BJ (cell line): Measurements from ENCODE around the gene ZNF892. TPM values are rescaled to one million over a fixed set of nuclear protein-coding genes. Genes with fewer than 3 reads are reported as not detected.

Source experiments
- CTCF ChIA-PET: fragments of 350-600 bp; formaldehyde crosslinking; extraction: SDS; loops from one replicate; lab custom pipeline; 2021; ENCODE audit warnings: antibody characterized with exemption, inconsistent platforms; lab: Yijun Ruan, JAX
- POLR2A ChIA-PET: fragments of 300-600 bp; sonication (Branson Sonifier 250); formaldehyde crosslinking; extraction: SDS; loops from one replicate; lab custom pipeline; 2021; ENCODE audit warnings: antibody characterized with exemption; lab: Charles Lee
- DNase-seq: peaks from one replicate; pipeline ENCODE4 v3.0.0-alpha.2; 2011; ENCODE audit warnings: low read depth
- H3K27me3 ChIP-seq: 2 replicates; pipeline ENCODE4 v1.6.0; 2011; ENCODE audit warnings: low read length; ENCODE audit not compliant: control insufficient read depth, insufficient read depth
- H3K36me3 ChIP-seq: 2 replicates; pipeline ENCODE4 v1.5.1; 2011; ENCODE audit warnings: low read length; ENCODE audit not compliant: control insufficient read depth, insufficient read depth
- H3K4me3 ChIP-seq: 2 replicates; pipeline ENCODE4 v1.5.1; 2011; ENCODE audit warnings: low read depth, mild to moderate bottlenecking, control low read depth, low read length
- polyA plus RNA-seq: library from polyadenylated mRNA; depleted of rRNA; stranded (reverse); fragments of >200 nt; gene quantifications from 2 replicates; pipeline ENCODE4 v1.2.3, GENCODE V29; 2011
- TF ChIP-seq, protein P1 (sequence below): IDR thresholded peaks from 2 replicates; pipeline ENCODE4 v1.5.1; 2011; ENCODE audit warnings: low read depth, mild to moderate bottlenecking, control low read depth, inconsistent platforms, low read length, moderate library complexity; ENCODE audit not compliant: insufficient read depth

Gene ZNF892
- polyA plus RNA-seq, 1 experiment = 0.71 TPM

DNA sequence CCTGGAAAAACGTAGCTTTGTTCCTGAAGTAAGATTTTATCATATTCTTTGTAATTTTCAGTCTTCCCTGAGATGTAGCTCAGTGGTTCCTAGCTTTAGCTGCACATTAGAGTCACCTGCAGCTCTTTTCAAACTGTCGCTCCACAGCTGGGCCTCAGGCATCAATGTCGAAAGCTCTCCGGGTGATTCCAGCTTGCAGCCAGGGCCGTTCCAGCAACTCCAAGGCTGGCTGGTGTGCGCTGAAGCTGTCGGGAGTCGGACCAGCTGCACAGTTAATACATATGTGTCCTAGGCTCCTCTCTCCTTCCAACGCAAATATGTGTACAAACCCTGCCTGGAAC is 42.3 kb upstream of the ZNF892 start:
- ChIA-PET CTCF (no interaction called here), POLR2A (no interaction called here)
- H3K36me3 ChIP-seq = no peaks in the 10 kb centered on the region; the same call in 1 of the 2 replicates
- no peak for DNase-seq
- TF ChIP-seq, protein P1, sequence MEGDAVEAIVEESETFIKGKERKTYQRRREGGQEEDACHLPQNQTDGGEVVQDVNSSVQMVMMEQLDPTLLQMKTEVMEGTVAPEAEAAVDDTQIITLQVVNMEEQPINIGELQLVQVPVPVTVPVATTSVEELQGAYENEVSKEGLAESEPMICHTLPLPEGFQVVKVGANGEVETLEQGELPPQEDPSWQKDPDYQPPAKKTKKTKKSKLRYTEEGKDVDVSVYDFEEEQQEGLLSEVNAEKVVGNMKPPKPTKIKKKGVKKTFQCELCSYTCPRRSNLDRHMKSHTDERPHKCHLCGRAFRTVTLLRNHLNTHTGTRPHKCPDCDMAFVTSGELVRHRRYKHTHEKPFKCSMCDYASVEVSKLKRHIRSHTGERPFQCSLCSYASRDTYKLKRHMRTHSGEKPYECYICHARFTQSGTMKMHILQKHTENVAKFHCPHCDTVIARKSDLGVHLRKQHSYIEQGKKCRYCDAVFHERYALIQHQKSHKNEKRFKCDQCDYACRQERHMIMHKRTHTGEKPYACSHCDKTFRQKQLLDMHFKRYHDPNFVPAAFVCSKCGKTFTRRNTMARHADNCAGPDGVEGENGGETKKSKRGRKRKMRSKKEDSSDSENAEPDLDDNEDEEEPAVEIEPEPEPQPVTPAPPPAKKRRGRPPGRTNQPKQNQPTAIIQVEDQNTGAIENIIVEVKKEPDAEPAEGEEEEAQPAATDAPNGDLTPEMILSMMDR = no peak
- peak overlapping the region; percentile 74 for H3K4me3 ChIP-seq
- no peaks in the 10 kb centered on the region for H3K27me3 ChIP-seq

DNA sequence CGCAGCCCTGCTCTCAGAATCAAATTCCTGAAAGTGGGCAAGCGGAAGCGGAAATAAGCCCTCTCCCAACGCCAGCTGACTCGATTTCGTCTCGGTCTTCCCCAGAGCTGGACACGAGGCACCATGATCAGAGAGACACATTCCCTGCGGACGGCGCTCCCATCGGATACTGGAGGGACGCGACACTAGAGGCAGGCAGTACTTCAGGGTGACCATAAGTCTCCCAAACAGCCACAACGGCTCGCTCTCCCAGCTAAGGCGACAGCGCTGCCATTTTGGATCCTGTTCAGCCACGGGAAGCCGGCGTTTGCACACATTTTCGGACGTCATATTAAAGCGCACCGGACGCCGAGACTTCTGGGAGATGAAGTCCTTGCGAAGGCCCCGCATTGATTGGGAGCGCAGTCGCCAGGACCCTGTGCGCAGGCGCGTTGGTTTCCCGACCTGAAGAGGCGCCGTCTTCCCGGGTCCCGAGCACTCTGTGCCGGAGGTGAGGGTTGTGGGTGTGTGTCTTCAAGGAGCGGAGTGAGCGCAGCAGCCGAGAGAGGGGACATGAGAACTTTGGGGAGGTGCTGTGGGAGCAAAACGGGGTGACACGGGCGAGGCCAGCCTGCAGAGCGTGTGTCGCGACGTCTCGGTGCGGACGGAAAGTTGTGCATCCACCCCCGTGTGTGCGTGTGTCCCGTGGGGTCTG is 41.8 kb upstream of the ZNF892 start, which contains the start of gene ZNF2:
TSS of gene ZNF2 (plus strand) at position 439 of the 694 bp plus-strand sequence. CDS start 10,418 bp downstream, outside the sequence.
- Histone ChIP-seq H3K4me3 (peak within 1 kb of the TSS; percentile 74), H3K36me3 (no peaks in the 10 kb centered on the region; the same call in 1 of the 2 replicates), H3K27me3 (no peaks in the 10 kb centered on the region)
- CTCF ChIA-PET = no interaction called here
- POLR2A ChIA-PET = no interaction called here
- DNase-seq = peak; percentile 88
- TF ChIP-seq, protein P1 = peak; percentile 20; the same call in 1 of the 2 replicates

DNA sequence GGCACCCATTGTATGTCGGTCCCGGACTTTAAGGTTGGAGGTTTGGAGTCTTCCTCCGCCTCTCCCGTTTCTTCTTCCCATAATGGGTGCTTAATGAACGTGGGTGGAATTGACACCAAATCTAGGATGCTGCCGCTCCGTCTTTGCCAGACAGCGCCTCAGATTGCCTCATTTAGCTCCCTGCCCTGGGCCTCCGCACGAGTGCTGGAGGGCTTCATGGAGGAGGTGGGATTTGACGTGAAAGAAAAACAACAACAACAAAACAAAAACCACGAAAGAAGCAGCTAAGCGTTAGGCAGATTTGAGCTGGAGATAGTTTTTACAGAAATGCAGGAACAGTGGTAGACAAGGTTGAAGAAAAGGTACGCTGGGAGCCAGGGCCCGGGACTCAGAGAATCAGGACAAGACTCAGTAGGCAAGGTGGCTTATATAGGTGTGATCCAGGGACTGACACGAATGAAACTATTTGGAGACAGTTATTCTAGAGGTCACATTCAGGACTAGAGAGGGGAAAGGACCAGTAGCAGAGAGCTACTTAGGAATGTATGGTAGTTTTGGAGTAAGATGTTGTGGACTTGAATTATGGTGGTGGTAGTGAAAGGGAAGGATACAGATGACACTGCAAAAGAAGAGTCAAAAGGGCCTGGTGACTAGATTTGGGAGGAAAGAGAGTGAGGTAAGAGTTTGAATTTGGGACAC is 41.1 kb upstream of the ZNF892 start:
- Histone ChIP-seq H3K4me3 (peak overlapping the region; percentile 74), H3K27me3 (no peaks in the 10 kb centered on the region), H3K36me3 (no peaks in the 10 kb centered on the region; the same call in 1 of the 2 replicates)
- DNase-seq = no peak
- TF ChIP-seq, protein P1 = no peak
- ChIA-PET CTCF (no interaction called here), POLR2A (no interaction called here)

DNA sequence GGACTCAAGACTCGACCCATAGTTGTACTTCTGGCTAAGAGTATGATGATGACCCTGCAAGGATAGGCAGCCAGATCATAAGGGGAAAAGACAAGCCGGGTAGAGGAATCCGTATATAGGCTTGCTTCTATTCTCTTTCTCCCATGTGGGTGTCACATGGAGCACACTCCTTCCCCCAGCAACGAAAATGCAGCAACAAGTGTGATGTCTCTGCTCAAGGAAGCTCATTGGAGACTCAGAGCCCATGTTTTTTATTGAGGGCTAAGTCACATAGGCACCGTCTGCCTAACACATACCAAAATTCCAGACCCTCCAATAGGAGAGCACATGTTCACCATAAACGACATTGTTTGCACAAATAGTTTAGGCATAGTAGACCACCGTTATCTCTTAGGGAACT is 35.4 kb upstream of the ZNF892 start:
- Histone ChIP-seq H3K36me3 (no peaks in the 10 kb centered on the region; the same call in 1 of the 2 replicates), H3K4me3 (no peak overlapping the region), H3K27me3 (no peaks in the 10 kb centered on the region)
- CTCF ChIA-PET = no interaction called here
- POLR2A ChIA-PET = no interaction called here
- no peak for DNase-seq
- TF ChIP-seq, protein P1 = no peak

DNA sequence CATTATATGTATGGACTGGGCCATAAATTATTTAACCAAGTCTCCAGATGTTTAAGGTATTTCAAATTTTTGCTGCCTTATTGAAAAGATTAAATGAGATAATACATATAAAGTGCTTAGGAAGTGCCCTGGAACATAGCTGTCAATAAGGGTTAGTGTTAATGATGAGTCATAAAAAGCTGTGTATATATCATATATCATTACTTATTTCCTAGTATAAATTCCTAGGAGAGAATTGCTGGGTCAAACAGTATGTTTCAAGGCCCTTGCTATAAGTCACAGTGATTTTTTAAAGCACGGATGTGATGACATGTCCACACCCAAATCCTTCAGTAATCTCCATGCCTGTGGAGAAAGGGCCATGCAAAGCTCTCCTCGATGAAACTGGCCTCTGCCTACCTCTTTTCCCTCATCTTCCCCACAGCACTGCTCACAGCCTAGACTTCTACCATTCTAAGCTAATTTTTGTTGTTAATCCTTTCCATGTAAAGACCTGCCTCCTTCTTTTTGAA is 33.2 kb upstream of the ZNF892 start:
- CTCF ChIA-PET = no interaction called here
- DNase-seq = no peak
- Histone ChIP-seq H3K27me3 (no peaks in the 10 kb centered on the region), H3K36me3 (no peaks in the 10 kb centered on the region; the same call in none of the 2 replicates), H3K4me3 (no peak overlapping the region)
- POLR2A ChIA-PET = no interaction called here
- TF ChIP-seq, protein P1 = no peak
